Measurements from ENCODE around the gene YPEL1. TPM values are rescaled to one million over a fixed set of nuclear protein-coding genes. Genes with fewer than 3 reads are reported as not detected.

The YPEL1 gene
- total and polyA plus RNA-seq, 2 of the 8 experiments (the other 6 are each of a cell fraction or from before 2014, with no cell fraction given) = 6.0 to 6.7 TPM

GRCh38 chr22:21702094-21702493 lies 33.5 kb downstream of the YPEL1 start (continued):
- no peak for TF ChIP-seq SRF (IDR thresholded peaks at IDR 0.05; ENCODE audit: low read depth, low read length)
- no peak for TF ChIP-seq TEAD4 (IDR thresholded peaks at IDR 0.05; ENCODE audit: low read depth, low read length)

Data from H1 (cell line).